Activated naive CD8-positive, alpha-beta T cell treated with anti-CD3 and anti-CD28 coated beads, Interleukin-2, amount 50 U/mL, for 24 hours (primary cell): ENCODE results near the gene FUT4.

Source experiments
- ATAC-seq: fragments of 150-1000 bp; cut with Tn5 transposase; one replicate; pipeline ENCODE4 v1.10.0; 2021
- DNase-seq: peaks from one replicate; pipeline ENCODE4 v3.0.0; 2021
- H3K27ac Mint-ChIP-seq: one replicate; pipeline ENCODE4 v1.8.0; 2021; ENCODE audit warnings: mild to moderate bottlenecking, mixed read lengths
- H3K27me3 Mint-ChIP-seq: one replicate; pipeline ENCODE4 v1.8.0; 2021; ENCODE audit warnings: mixed read lengths
- H3K36me3 Mint-ChIP-seq: one replicate; pipeline ENCODE4 v1.8.0; 2021; ENCODE audit warnings: low read depth, mixed read lengths
- H3K4me1 Mint-ChIP-seq: one replicate; pipeline ENCODE4 v1.8.0; 2021; ENCODE audit warnings: mixed read lengths
- H3K4me3 Mint-ChIP-seq: one replicate; pipeline ENCODE4 v1.8.0; 2021; ENCODE audit warnings: mild to moderate bottlenecking, moderate library complexity, mixed read lengths
- H3K9me3 Mint-ChIP-seq: one replicate; pipeline ENCODE4 v1.8.0; 2021; ENCODE audit warnings: mixed read lengths

The FUT4 gene

DNA sequence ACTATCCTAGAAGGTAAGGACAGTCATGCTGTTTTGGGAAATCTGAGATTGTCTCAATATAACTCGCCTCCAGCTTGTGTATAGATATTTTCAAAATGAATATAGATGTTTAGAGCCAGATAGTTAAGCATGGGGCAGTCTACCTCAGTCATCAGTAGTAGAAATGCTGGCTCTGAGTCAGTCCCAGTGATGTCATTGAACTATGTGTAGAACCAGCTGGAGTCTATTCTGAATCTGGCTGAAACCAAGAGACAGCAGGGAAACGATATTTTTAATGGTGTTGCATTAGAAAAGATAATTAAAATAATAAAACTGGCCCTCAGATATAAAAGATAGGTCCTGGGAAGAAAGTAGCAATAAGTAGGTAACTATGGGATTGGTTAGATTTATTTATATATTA, 49.3 kb downstream of the FUT4 start:
- ATAC-seq, result no peak
- H3K27me3 Mint-ChIP-seq, result no peaks in the 10 kb centered on the region
- H3K36me3 Mint-ChIP-seq, result no peaks in the 10 kb centered on the region
- no peak overlapping the region for H3K27ac Mint-ChIP-seq
- no peaks in the 10 kb centered on the region for H3K4me1 Mint-ChIP-seq
- no peak overlapping the region for H3K4me3 Mint-ChIP-seq
- no peak for DNase-seq
- no peaks in the 10 kb centered on the region for H3K9me3 Mint-ChIP-seq

DNA sequence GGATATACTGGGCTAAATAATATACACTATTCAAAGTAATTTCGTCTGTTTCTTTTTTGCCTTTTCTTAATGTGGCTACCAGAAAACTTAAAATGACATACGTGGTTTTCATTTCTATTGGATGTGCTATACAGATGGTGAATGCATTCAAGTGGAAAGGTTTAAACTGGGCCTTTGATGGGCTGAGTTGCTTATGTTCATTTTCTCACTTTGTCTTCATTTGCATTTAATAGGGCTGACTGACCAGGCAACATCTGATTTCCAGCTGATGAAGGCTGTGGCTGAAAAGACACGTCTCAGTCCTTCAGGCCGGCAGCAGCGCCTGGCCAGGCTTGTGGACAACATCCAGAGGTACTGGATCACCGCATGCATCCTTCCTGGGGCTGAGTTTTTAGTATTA, 51.4 kb downstream of the FUT4 start:
- Mint-ChIP-seq H3K36me3 (no peaks in the 10 kb centered on the region), H3K4me3 (no peak overlapping the region), H3K4me1 (no peaks in the 10 kb centered on the region), H3K9me3 (no peaks in the 10 kb centered on the region), H3K27ac (no peak overlapping the region), H3K27me3 (no peaks in the 10 kb centered on the region)
- no peak for ATAC-seq
- DNase-seq, result no peak

DNA sequence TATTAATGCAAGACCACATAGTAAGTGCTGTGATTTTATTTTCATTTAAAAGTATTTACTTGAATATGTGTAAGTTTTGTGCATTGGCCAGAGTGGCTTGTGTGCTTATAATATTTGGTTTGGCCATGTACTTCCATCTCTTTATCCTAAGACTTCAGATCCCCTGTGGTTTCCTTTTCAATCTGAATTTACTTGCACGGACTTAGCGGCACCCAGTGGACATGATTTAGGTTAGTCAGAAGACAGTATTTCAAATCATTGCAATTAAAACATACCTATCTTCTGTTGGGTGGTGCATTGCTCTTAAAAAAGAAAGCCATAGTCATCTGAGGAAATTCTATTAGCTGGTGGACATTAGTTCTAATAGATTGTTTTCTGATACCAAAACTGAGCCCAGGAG, 54.2 kb downstream of the FUT4 start:
- no peak for DNase-seq
- Mint-ChIP-seq H3K27ac (no peak overlapping the region), H3K36me3 (no peaks in the 10 kb centered on the region), H3K4me3 (no peak overlapping the region), H3K27me3 (no peaks in the 10 kb centered on the region), H3K9me3 (no peaks in the 10 kb centered on the region), H3K4me1 (no peaks in the 10 kb centered on the region)
- ATAC-seq, result no peak
